ENCODE data around the gene ITGA4.

Gene ITGA4

GRCh38 chr2:181527058-181527457 is 69.9 kb downstream of the ITGA4 start:
- DNase-seq (ENCODE audit: low read depth, low spot score): no peak
- TF ChIP-seq CTCF (IDR thresholded peaks at IDR 0.05; ENCODE audit: insufficient read depth, low read length, missing control alignments): no peak
- ChIA-PET CTCF (no interaction called here), POLR2A (no interaction called here)
- H3K4me3 ChIP-seq (ENCODE audit: low read depth, low read length): no peak overlapping the region

GRCh38 chr2:181528441-181528840 is 71.3 kb downstream of the ITGA4 start:
- ChIA-PET CTCF (interaction anchor here (1.5 kb wide), 1 partner anchor 187 kb away, joined by 3 read pairs; no protein-coding TSS in a partner anchor), POLR2A (no interaction called here)
- DNase-seq (ENCODE audit: low read depth, low spot score): no peak
- TF ChIP-seq CTCF (IDR thresholded peaks at IDR 0.05; ENCODE audit: insufficient read depth, low read length, missing control alignments): no peak
- no peak overlapping the region for H3K4me3 ChIP-seq (ENCODE audit: low read depth, low read length)

- ChIA-PET POLR2A (no interaction called here), CTCF (no interaction called here)
- H3K4me3 ChIP-seq (ENCODE audit: low read depth, low read length): no peak overlapping the region
- no peak for DNase-seq (ENCODE audit: low read depth, low spot score)
- no peak for TF ChIP-seq CTCF (IDR thresholded peaks at IDR 0.05; ENCODE audit: insufficient read depth, low read length, missing control alignments)
Measured at GRCh38 chr2:181536730-181537129, 79.5 kb downstream of the ITGA4 start.

- ChIA-PET POLR2A (no interaction called here), CTCF (no interaction called here)
- H3K4me3 ChIP-seq (ENCODE audit: low read depth, low read length): no peak overlapping the region
- TF ChIP-seq CTCF (IDR thresholded peaks at IDR 0.05; ENCODE audit: insufficient read depth, low read length, missing control alignments): no peak
- DNase-seq (ENCODE audit: low read depth, low spot score): no peak
Measured at GRCh38 chr2:181540421-181540820, 83.2 kb downstream of the ITGA4 start.

- H3K4me3 ChIP-seq (ENCODE audit: low read depth, low read length): no peak overlapping the region
- POLR2A ChIA-PET: no interaction called here
- CTCF ChIA-PET: no interaction called here
- DNase-seq (ENCODE audit: low read depth, low spot score): no peak
- TF ChIP-seq CTCF (IDR thresholded peaks at IDR 0.05; ENCODE audit: insufficient read depth, low read length, missing control alignments): no peak
Measured at GRCh38 chr2:181542170-181542569, 85.0 kb downstream of the ITGA4 start.

- no peak for TF ChIP-seq CTCF (IDR thresholded peaks at IDR 0.05; ENCODE audit: insufficient read depth, low read length, missing control alignments)
- CTCF ChIA-PET: no interaction called here
- POLR2A ChIA-PET: no interaction called here
- no peak for DNase-seq (ENCODE audit: low read depth, low spot score)
- H3K4me3 ChIP-seq (ENCODE audit: low read depth, low read length): no peak overlapping the region
Measured at GRCh38 chr2:181546086-181546485, 88.9 kb downstream of the ITGA4 start.
